Type B pancreatic cell (in vitro differentiated cells): ENCODE data around the gene SCFD2. TPM values are rescaled to one million over a fixed set of nuclear protein-coding genes. Genes with fewer than 3 reads are reported as not detected.

ENCODE experiments used
- DNase-seq: peaks from one replicate; pipeline ENCODE4 v3.0.0; 2021; ENCODE audit warnings: mixed read lengths; ENCODE audit not compliant: unreplicated experiment; ENCODE audit errors: extremely low spot score
- H3K27ac Mint-ChIP-seq: 2 replicates; pipeline ENCODE4 v1.8.0; 2021; ENCODE audit warnings: mild to moderate bottlenecking, mixed read lengths
- H3K27me3 Mint-ChIP-seq: 2 replicates; pipeline ENCODE4 v1.8.0; 2021; ENCODE audit warnings: mixed read lengths
- H3K36me3 Mint-ChIP-seq: 2 replicates; pipeline ENCODE4 v1.8.0; 2021; ENCODE audit warnings: mixed read lengths
- H3K4me1 Mint-ChIP-seq: one replicate; pipeline ENCODE4 v1.8.0; 2021; ENCODE audit warnings: mixed read lengths; ENCODE audit not compliant: unreplicated experiment
- H3K4me3 Mint-ChIP-seq: 2 replicates; pipeline ENCODE4 v1.8.0; 2021; ENCODE audit warnings: mild to moderate bottlenecking, mixed read lengths
- H3K9me3 Mint-ChIP-seq: 2 replicates; pipeline ENCODE4 v1.8.0; 2021; ENCODE audit warnings: mixed read lengths
- CTCF ChIP-seq: fragments of 200-600 bp; sonication (generic); conservative IDR thresholded peaks from 2 replicates; pipeline ENCODE4 v1.5.0; 2021; ENCODE audit warnings: antibody characterized with exemption, mild to moderate bottlenecking
- total RNA-seq: library from RNA; stranded (reverse); gene quantifications from 2 replicates; pipeline ENCODE4 v1.2.1, GENCODE V29; 2021; ENCODE audit warnings: low replicate concordance

Gene SCFD2
- total RNA-seq, 1 donor from 2014 or later: 11.2 TPM

DNA sequence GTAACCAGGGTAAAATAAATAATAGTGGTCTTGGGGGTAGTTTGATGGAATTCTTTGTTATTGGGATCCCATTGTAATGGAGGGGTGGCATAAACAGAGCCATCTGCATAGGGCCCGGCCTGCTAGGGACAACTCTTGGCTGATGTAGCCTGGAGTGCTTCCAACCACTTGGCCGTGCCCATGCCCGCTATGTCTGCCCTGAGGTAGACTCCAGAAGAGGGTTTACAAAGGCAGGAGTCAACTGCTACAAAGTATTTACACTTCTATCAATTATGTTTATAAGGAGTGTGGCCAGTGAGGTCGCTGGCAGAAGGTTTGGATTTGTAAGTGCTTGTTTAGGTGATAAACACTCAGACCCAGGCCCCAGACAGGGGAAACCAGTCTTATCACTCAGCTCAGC is 495.6 kb downstream of the SCFD2 start:
- Mint-ChIP-seq H3K4me1 (peaks cover 40% of the 10 kb centered on the region), H3K27me3 (peaks cover 2% of the 10 kb centered on the region), H3K27ac (no peak overlapping the region), H3K4me3 (no peak overlapping the region), H3K9me3 (no peaks in the 10 kb centered on the region), H3K36me3 (peaks cover 13% of the 10 kb centered on the region)
- no peak for TF ChIP-seq CTCF
- no peak for DNase-seq

DNA sequence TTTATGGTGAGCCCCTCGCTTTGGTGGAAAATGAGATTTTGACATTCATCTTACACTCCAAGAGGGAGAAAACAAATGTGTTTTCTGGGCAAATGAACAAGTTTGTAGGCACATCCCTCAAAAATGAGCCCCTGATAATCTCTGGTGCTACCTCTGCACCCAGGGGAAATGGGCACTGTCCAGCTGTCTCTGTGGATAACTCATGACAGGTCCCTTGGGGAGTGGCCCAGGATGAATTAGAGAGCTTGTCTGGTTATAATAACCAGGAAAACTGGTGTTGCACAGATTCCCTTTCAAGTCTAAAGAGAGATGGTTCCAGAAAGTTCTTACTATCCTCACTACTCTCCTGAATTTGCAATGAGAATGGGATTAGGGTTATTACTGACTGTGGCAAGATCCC is 496.2 kb downstream of the SCFD2 start:
- peaks cover 43% of the 10 kb centered on the region for H3K4me1 Mint-ChIP-seq
- no peak overlapping the region for H3K27ac Mint-ChIP-seq
- no peak for TF ChIP-seq CTCF
- H3K9me3 Mint-ChIP-seq: no peaks in the 10 kb centered on the region
- H3K4me3 Mint-ChIP-seq: no peak overlapping the region
- peaks cover 18% of the 10 kb centered on the region for H3K36me3 Mint-ChIP-seq
- peaks cover 2% of the 10 kb centered on the region for H3K27me3 Mint-ChIP-seq
- no peak for DNase-seq

- peaks cover 4% of the 10 kb centered on the region for H3K27me3 Mint-ChIP-seq
- no peak for DNase-seq
- H3K4me1 Mint-ChIP-seq: peaks cover 44% of the 10 kb centered on the region
- no peak for TF ChIP-seq CTCF
- no peak overlapping the region for H3K4me3 Mint-ChIP-seq
- H3K27ac Mint-ChIP-seq: no peak overlapping the region
- no peaks in the 10 kb centered on the region for H3K9me3 Mint-ChIP-seq
- H3K36me3 Mint-ChIP-seq: peaks cover 22% of the 10 kb centered on the region
Observed at GRCh38 chr4:52869196-52869595, 496.7 kb downstream of the SCFD2 start.

DNA sequence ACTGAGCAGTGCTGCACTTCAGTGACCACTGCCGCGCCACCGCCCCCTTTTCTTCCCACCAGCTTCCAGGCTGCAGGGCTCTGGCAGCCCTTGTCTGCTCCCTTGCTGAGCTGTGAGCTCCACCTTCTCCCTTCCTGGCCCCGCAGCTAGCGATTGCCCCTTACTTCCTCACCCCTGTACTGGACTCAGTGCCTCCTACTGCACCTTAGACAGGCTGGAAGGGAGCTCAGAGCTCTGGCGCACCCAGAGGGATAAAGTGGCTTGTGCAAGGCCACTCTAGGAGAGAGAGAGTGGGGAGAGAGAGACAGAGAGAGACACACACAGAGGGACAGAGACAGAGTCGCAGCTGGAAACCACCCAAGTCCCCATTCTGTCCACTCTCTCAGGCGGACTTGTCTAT is 497.7 kb downstream of the SCFD2 start:
- peaks cover 45% of the 10 kb centered on the region for H3K4me1 Mint-ChIP-seq
- DNase-seq: no peak
- TF ChIP-seq CTCF: no peak
- H3K36me3 Mint-ChIP-seq: peaks cover 30% of the 10 kb centered on the region
- peak overlapping the region; percentile 28 for H3K4me3 Mint-ChIP-seq
- no peaks in the 10 kb centered on the region for H3K9me3 Mint-ChIP-seq
- no peak overlapping the region for H3K27ac Mint-ChIP-seq
- H3K27me3 Mint-ChIP-seq: peaks cover 8% of the 10 kb centered on the region

DNA sequence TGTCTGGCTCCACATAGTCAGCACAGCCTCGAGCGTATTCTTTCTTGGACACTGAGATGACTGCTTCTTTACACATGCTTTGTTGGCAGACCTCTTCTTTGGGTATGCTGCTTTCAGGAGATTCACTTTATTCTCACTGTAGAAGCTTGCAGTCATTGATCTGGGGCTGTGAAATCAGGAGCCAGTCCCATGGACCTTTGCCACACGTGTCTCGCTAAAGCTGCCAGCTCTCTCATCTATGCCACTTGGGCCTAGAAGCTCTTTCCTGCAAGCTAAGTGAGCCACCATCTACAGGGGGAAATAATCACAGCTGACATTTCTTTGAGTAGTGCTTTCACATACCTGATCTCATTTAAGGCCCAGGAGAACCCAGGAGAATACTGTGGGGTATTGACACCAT is 498.7 kb downstream of the SCFD2 start:
- Mint-ChIP-seq H3K27me3 (peaks cover 9% of the 10 kb centered on the region), H3K36me3 (peaks cover 30% of the 10 kb centered on the region), H3K4me1 (peaks cover 40% of the 10 kb centered on the region), H3K9me3 (no peaks in the 10 kb centered on the region), H3K4me3 (no peak overlapping the region), H3K27ac (no peak overlapping the region)
- no peak for TF ChIP-seq CTCF
- no peak for DNase-seq

DNA sequence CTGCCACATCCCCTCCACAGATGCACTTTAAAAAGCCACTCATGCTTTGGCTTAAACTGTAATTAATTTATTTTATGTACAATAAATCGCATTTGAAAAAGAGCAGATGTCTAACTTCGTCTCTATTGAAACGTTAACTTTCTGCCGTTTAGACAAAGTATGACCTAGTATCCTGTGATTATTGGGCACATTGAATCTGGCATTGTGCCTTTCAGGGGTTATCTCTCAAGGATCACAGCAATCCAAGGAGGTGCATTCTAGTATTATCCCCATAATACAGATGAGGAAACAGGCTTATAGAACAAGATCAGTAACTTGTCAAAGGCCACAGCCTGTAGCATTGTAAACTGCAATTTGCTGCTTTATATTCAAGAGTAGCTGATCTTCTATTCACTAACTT is 499.1 kb downstream of the SCFD2 start:
- Mint-ChIP-seq H3K4me3 (peak overlapping the region; percentile 35), H3K27me3 (peaks cover 9% of the 10 kb centered on the region), H3K36me3 (peaks cover 30% of the 10 kb centered on the region), H3K9me3 (no peaks in the 10 kb centered on the region), H3K4me1 (peaks cover 40% of the 10 kb centered on the region), H3K27ac (no peak overlapping the region)
- no peak for DNase-seq
- no peak for TF ChIP-seq CTCF
